ENCODE measurements around the gene COL13A1.

Gene COL13A1

DNA sequence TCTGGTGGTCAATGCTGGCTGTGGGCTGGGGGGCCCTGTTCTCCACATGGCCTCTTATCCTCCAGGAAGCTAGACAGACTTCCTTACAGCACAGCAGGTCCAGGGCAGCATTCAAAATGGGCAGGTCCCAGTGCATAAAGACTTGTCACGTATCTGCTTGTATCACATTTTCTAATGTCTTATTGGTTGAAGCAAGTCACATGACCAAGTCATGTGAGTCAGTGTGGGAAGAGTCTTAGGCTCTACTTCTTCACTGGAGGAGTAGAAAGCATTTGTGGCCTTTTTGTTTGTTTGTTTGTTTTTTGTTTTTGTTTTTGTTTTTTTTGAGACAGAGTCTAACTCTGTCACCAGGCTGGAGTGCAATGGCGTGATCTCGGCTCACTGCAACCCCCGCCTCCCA is 104.7 kb downstream of the COL13A1 start:
- Histone ChIP-seq H3K27ac (no peak overlapping the region), H3K4me3 (no peak overlapping the region)
- DNase-seq (ENCODE audit: low spot score) = no peak
- TF ChIP-seq, protein P1, sequence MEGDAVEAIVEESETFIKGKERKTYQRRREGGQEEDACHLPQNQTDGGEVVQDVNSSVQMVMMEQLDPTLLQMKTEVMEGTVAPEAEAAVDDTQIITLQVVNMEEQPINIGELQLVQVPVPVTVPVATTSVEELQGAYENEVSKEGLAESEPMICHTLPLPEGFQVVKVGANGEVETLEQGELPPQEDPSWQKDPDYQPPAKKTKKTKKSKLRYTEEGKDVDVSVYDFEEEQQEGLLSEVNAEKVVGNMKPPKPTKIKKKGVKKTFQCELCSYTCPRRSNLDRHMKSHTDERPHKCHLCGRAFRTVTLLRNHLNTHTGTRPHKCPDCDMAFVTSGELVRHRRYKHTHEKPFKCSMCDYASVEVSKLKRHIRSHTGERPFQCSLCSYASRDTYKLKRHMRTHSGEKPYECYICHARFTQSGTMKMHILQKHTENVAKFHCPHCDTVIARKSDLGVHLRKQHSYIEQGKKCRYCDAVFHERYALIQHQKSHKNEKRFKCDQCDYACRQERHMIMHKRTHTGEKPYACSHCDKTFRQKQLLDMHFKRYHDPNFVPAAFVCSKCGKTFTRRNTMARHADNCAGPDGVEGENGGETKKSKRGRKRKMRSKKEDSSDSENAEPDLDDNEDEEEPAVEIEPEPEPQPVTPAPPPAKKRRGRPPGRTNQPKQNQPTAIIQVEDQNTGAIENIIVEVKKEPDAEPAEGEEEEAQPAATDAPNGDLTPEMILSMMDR (IDR thresholded peaks at IDR 0.05) = no peak

DNA sequence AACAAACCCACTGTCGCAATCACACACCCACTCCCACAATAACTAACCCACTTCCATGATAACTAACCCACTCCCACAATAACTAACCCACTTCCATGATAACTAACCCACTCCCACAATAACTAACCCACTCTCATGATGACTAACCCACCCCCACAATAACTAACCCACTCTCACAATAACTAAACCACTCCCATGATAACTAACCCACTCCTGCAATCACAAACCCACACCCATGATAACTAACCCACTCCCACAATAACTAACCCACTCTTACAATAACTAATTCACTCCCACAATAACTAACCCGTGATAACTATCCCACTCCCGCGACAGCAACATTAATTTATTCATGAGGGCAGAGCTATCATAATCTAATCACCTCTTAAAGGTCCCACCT is 105.8 kb downstream of the COL13A1 start:
- H3K4me3 ChIP-seq = no peak overlapping the region
- no peak for DNase-seq (ENCODE audit: low spot score)
- H3K27ac ChIP-seq = no peak overlapping the region
- TF ChIP-seq, protein P1 (IDR thresholded peaks at IDR 0.05) = no peak

DNA sequence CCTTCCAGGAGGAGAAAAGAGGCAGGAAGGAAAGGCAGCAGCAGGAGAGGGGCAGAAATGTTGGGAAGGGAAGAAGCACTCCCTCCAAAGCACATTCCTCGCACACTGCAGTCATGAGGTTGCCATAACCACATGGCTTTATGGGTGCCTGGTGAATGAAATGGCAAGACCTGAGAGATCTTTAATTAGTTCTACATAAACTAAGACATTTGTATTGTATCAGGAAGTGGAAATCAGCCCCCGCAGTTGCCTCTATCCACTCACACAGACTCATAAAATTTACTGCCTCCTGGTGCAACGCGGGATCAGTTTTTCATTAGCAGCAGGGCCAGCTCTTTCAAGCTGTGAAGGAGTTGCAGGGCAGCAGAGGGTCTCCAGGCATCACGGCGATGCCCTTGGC is 106.4 kb downstream of the COL13A1 start:
- H3K4me3 ChIP-seq = no peak overlapping the region
- H3K27ac ChIP-seq = no peak overlapping the region
- TF ChIP-seq, protein P1 (IDR thresholded peaks at IDR 0.05) = no peak
- DNase-seq (ENCODE audit: low spot score) = no peak

DNA sequence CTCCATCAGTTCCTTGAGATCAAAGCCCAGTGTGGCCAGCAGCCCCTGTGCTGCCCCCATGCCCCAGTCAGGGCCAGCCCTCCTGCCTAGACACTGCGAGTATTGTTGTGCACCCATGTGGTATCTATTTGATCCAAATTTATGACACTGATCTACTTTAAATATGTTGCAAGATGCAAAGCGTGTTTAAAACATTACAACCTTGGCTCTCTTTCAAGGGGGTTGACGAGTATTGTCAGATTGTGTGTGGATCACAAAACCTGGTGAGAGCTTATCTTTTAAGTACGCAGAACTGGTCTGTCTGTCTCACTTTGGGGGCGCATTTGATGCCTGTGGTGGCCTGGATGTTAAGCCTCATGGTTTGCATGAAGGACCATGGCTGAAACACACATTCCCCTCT is 108.9 kb downstream of the COL13A1 start:
- H3K27ac ChIP-seq = peak overlapping the region in 1 of 2 donors; percentile 86
- TF ChIP-seq, protein P1 (IDR thresholded peaks at IDR 0.05) = no peak
- no peak overlapping the region for H3K4me3 ChIP-seq
- no peak for DNase-seq (ENCODE audit: low spot score)

DNA sequence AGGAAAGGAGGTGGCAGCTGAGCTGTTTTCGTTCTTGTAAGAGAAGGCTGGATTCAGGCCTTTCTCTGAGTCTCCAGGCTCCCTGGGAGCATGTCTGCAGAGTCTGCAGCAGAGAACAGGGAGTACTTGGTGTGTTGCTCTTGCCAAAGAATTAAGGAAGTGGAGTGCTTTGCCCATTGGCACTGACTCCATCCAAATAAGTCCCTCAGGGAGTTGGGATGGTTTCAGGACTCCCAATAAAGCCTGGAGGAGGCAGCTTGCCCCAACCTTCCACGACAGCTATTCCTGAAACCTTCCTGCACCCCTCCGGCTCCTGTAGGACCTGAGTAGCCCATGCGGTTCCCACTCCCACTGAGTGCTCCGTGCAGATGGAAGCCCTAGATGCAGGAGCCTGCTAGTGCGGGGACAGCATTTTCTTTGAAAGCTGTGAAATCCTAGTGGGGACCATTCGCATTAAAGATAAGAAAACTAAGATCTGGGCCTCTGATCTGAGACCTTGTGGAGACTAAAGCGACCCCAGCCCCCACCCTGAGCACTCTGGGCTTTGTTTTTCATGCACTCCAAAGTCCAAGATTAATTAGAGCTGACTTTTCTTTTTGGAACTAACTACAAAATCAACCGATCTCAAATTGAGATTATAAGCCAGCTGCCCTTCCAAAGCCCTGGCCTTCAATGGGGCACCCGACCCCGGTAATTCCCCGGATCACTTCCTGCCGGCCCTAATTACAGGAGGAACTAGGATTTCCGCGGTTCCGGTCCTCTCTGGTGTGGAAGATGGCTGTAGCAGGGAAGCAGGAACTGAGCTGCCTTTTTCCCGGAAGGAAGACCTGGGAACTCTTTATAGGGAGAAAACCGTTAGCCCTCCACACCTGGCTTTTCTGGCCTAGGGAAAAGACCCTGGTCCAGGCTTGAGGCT is 110.2 kb downstream of the COL13A1 start:
- Histone ChIP-seq H3K4me3 (no peak overlapping the region), H3K27ac (peak overlapping the region in 1 of 2 donors; percentile 86)
- DNase-seq (ENCODE audit: low spot score) = peak; percentile 82
- TF ChIP-seq, protein P1 (IDR thresholded peaks at IDR 0.05) = no peak

DNA sequence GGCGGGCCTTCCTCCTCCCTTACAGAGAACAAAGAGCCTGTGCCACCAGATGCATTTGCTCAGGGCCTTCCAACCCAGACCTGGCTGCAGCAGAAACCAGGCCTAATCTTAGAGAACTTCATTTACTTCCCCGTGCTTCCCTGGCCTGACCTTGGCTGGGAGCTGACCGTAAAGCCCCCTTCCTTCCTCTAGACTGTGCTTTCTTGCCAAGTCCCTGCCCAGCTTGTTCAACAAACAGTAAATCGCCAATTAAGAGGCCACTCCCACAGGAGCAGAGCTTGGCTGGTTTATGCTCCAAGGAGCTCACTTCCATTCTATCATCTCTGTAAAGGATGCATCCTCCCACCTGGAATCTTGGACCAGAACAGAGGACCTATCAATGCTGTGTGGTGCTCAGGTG is 110.9 kb downstream of the COL13A1 start:
- Histone ChIP-seq H3K27ac (peak overlapping the region in 1 of 2 donors; percentile 86), H3K4me3 (no peak overlapping the region)
- DNase-seq (ENCODE audit: low spot score) = no peak
- TF ChIP-seq, protein P1 (IDR thresholded peaks at IDR 0.05) = no peak
